ENCODE data around the gene KIAA1217.

DNA sequence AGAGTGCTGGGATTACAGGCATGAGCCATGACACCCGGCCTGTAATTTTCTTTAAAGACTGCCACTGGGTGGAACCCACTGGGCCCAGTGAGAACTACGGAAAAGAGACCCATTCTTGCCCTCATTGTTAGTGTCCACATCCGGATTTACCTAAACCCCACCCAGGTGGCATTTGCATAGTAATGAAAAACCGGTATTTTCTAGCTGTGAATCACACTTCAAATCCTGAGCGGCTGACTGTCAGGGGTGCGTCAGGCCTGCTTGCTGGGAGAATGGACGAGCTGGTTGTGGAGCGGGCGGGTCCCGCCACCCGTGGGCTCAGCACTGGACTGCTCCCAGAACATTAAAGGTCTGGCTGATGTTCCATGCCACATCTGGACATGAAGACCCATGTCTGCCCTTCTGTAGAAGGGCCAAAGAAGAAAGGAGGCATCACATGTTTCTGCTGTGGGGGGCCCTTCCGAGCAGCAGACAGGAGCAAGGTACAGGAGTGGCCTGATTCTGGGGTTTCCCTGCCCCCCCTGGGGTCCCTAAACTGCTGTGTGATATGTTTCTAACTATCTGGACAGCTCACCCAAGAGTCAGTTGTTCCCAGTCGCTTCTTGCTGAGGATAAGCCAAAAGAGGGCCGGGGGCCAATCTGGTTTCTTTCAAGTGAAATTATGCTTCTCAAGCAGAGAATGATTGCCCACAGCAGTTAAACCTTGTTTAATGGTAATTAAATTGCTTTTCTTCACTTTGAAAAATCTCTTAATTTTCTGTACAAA, 46.4 kb downstream of the KIAA1217 start:
- TF ChIP-seq, protein P1, sequence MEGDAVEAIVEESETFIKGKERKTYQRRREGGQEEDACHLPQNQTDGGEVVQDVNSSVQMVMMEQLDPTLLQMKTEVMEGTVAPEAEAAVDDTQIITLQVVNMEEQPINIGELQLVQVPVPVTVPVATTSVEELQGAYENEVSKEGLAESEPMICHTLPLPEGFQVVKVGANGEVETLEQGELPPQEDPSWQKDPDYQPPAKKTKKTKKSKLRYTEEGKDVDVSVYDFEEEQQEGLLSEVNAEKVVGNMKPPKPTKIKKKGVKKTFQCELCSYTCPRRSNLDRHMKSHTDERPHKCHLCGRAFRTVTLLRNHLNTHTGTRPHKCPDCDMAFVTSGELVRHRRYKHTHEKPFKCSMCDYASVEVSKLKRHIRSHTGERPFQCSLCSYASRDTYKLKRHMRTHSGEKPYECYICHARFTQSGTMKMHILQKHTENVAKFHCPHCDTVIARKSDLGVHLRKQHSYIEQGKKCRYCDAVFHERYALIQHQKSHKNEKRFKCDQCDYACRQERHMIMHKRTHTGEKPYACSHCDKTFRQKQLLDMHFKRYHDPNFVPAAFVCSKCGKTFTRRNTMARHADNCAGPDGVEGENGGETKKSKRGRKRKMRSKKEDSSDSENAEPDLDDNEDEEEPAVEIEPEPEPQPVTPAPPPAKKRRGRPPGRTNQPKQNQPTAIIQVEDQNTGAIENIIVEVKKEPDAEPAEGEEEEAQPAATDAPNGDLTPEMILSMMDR (IDR thresholded peaks at IDR 0.05; ENCODE audit: low read depth, low read length): no peak
- no peak for TF ChIP-seq EZH2phosphoT487 (IDR thresholded peaks at IDR 0.05; ENCODE audit: low read depth)
